CD4-positive, alpha-beta T cell (primary cell): Measurements from ENCODE around the gene BMI1. TPM values are rescaled to one million over a fixed set of nuclear protein-coding genes. Genes with fewer than 3 reads are reported as not detected.

Source experiments
- ATAC-seq: fragments of 200-7000 bp; cut with Tn5 transposase; one replicate; pipeline ENCODE4 v1.10.0; 2022; ENCODE audit warnings: mild to moderate bottlenecking; ENCODE audit not compliant: poor library complexity
- CTCF ChIA-PET: fragments of 350-600 bp; sonication (Branson Sonifier 250); formaldehyde crosslinking; loops from one replicate; lab custom pipeline; 2021; ENCODE audit warnings: antibody characterized with exemption, inconsistent platforms; lab: Charles Lee
- POLR2A ChIA-PET: fragments of 350-600 bp; sonication (Branson Sonifier 250); formaldehyde crosslinking; loops from one replicate; lab custom pipeline; 2021; ENCODE audit warnings: antibody characterized with exemption, inconsistent platforms; lab: Charles Lee
- DNase-seq, 14 experiments: peaks; one replicate each; pipeline ENCODE4 v3.0.0-alpha.2; 2013 to 2020; ENCODE audit warnings: mixed read lengths in 2 of 14
- H3K27ac ChIP-seq, 2 donors: one replicate each; pipeline versions ENCODE4 v1.5.1 to v1.7.0; 2013; ENCODE audit warnings: low read length in 2 of 2, low read depth in 1 of 2, mild to moderate bottlenecking in 1 of 2
- H3K27me3 ChIP-seq, 2 experiments: 1 replicate in 1 of 2; 2 replicates in 1 of 2; pipeline versions ENCODE4 v1.6.1 to v1.7.0; 2013; ENCODE audit warnings: low read length in 2 of 2, control low read depth in 1 of 2, mild to moderate bottlenecking in 1 of 2, moderate library complexity in 1 of 2; ENCODE audit not compliant: insufficient read depth in 2 of 2, control insufficient read depth in 1 of 2
- H3K36me3 ChIP-seq: one replicate; pipeline ENCODE4 v1.6.1; 2013; ENCODE audit warnings: low read length, control low read depth; ENCODE audit not compliant: insufficient read depth
- H3K4me1 ChIP-seq: one replicate; pipeline ENCODE4 v1.6.1; 2013; ENCODE audit warnings: low read length, control low read depth; ENCODE audit not compliant: insufficient read depth
- H3K4me3 ChIP-seq: one replicate; pipeline ENCODE4 v1.5.1; 2013; ENCODE audit warnings: mild to moderate bottlenecking, low read length, moderate library complexity
- H3K9me3 ChIP-seq, 2 experiments: 1 replicate in 1 of 2; 2 replicates in 1 of 2; pipeline versions ENCODE4 v1.6.1 to v1.7.0; 2013; ENCODE audit warnings: low read length in 2 of 2, mild to moderate bottlenecking in 2 of 2, control low read depth in 1 of 2, moderate library complexity in 1 of 2; ENCODE audit not compliant: control insufficient read depth in 1 of 2, insufficient read depth in 1 of 2
- H3K27ac Mint-ChIP-seq: one replicate; pipeline ENCODE4 v1.8.0; 2020; ENCODE audit warnings: mixed read lengths
- H3K27me3 Mint-ChIP-seq: one replicate; pipeline ENCODE4 v1.8.0; 2021; ENCODE audit warnings: mixed read lengths
- H3K36me3 Mint-ChIP-seq: one replicate; pipeline ENCODE4 v1.8.0; 2021; ENCODE audit warnings: low read depth, mixed read lengths
- H3K4me1 Mint-ChIP-seq: one replicate; pipeline ENCODE4 v1.8.0; 2021; ENCODE audit warnings: low read depth, mixed read lengths
- H3K4me3 Mint-ChIP-seq: one replicate; pipeline ENCODE4 v1.8.0; 2020; ENCODE audit warnings: mild to moderate bottlenecking, mixed read lengths
- H3K9me3 Mint-ChIP-seq: one replicate; pipeline ENCODE4 v1.8.0; 2020; ENCODE audit warnings: mixed read lengths
- CTCF ChIP-seq: fragments of 200-600 bp; IDR thresholded peaks from one replicate; pipeline ENCODE4 v1.8.0; 2022; ENCODE audit warnings: antibody characterized with exemption, mild to moderate bottlenecking
- intact Hi-C, 2 experiments: fragments of 100-400 bp; cut with DNase I in 1 of 2; cut with micrococcal nuclease in 1 of 2; formaldehyde crosslinking; loops; one replicate each; pipeline versions ENCODE4 v1.15.1 to v1.9.0; 2023 to 2025; cut with DNase I, micrococcal nuclease
- total RNA-seq, 174 experiments: library from RNA in 2 of 174; stranded (reverse) in 2 of 174; gene quantifications; one replicate each; pipeline ENCODE4 v1.2.3 and lab custom pipeline; 2021 to 2026

BMI1 gene
- total RNA-seq, 2 experiments from 2014 or later, result 65.4 to 69.3 TPM

- peaks cover 9 to 33% of the 10 kb centered on the region in 2 experiments for H3K9me3 ChIP-seq
- peaks cover 17% of the 10 kb centered on the region for H3K36me3 ChIP-seq
- POLR2A ChIA-PET, result interaction anchor here (1.0 to 2.1 kb wide), 3 partner anchors 10 to 105 kb away, joined by 4 to 24 read pairs (median 9); partner anchors contain the start of gene COMMD3
- intact Hi-C loops, result loop anchor here (1.0 to 5.0 kb wide), 2 partner anchors 9 to 76 kb away; no protein-coding TSS in a partner anchor
- CTCF ChIA-PET, result no interaction called here
- peaks cover 39% of the 10 kb centered on the region for H3K4me1 ChIP-seq
- no peak for TF ChIP-seq CTCF
- peaks cover 2% of the 10 kb centered on the region for H3K9me3 Mint-ChIP-seq
- peak in 5 of 14 experiments; percentile 5 to 84 (median 68) for DNase-seq
- H3K27ac ChIP-seq, result peak overlapping the region; percentile 16 to 25
- H3K4me1 Mint-ChIP-seq, result peaks cover 39% of the 10 kb centered on the region
- ATAC-seq, result no peak
- H3K27me3 ChIP-seq, result peaks cover 29 to 47% of the 10 kb centered on the region in 2 experiments
- peak overlapping the region; percentile 85 for H3K27ac Mint-ChIP-seq
- peaks cover 28% of the 10 kb centered on the region for H3K36me3 Mint-ChIP-seq
- H3K4me3 ChIP-seq, result peak overlapping the region; percentile 51
- peak overlapping the region; percentile 85 for H3K4me3 Mint-ChIP-seq
- H3K27me3 Mint-ChIP-seq, result peaks cover 56% of the 10 kb centered on the region
Measured at GRCh38 chr10:22333167-22333974, 12.5 kb downstream of the BMI1 start.

- H3K9me3 ChIP-seq, result peaks cover 13 to 33% of the 10 kb centered on the region in 2 experiments
- intact Hi-C loops, result loop anchor here (1.0 to 5.0 kb wide), 2 partner anchors 10 to 77 kb away; no protein-coding TSS in a partner anchor
- Mint-ChIP-seq H3K36me3 (peaks cover 28% of the 10 kb centered on the region), H3K4me3 (peak overlapping the region; percentile 85), H3K9me3 (peaks cover 4% of the 10 kb centered on the region), H3K4me1 (peaks cover 39% of the 10 kb centered on the region), H3K27me3 (peaks cover 61% of the 10 kb centered on the region), H3K27ac (peak overlapping the region; percentile 85)
- peaks cover 33 to 53% of the 10 kb centered on the region in 2 experiments for H3K27me3 ChIP-seq
- H3K36me3 ChIP-seq, result peaks cover 12% of the 10 kb centered on the region
- DNase-seq (no peak), ATAC-seq (no peak)
- peaks cover 39% of the 10 kb centered on the region for H3K4me1 ChIP-seq
- no peak overlapping the region for H3K4me3 ChIP-seq
- ChIA-PET CTCF (no interaction called here), POLR2A (no interaction called here)
- H3K27ac ChIP-seq, result no peak overlapping the region
- TF ChIP-seq CTCF, result no peak
Measured at GRCh38 chr10:22333975-22334282, 13.0 kb downstream of the BMI1 start.

- Mint-ChIP-seq H3K27ac (peak overlapping the region; percentile 96), H3K36me3 (peaks cover 22% of the 10 kb centered on the region), H3K4me3 (peak overlapping the region; percentile 93), H3K9me3 (peaks cover 4% of the 10 kb centered on the region), H3K27me3 (peaks cover 64% of the 10 kb centered on the region), H3K4me1 (peaks cover 41% of the 10 kb centered on the region)
- ATAC-seq (no peak), DNase-seq (peak in 3 of 14 experiments; percentile 5 to 46 (median 35))
- Histone ChIP-seq H3K4me3 (peak overlapping the region; percentile 52), H3K27me3 (peaks cover 35 to 60% of the 10 kb centered on the region in 2 experiments), H3K9me3 (peaks cover 20 to 33% of the 10 kb centered on the region in 2 experiments), H3K4me1 (peaks cover 39% of the 10 kb centered on the region), H3K36me3 (peaks cover 6% of the 10 kb centered on the region), H3K27ac (peak overlapping the region in 1 of 2 donors; percentile 30)
- TF ChIP-seq CTCF, result no peak
- ChIA-PET CTCF (no interaction called here), POLR2A (no interaction called here)
- intact Hi-C loops, result loop anchor here in 1 of 2 experiments (1.0 to 5.0 kb wide), 2 partner anchors 10 to 77 kb away; no protein-coding TSS in a partner anchor
Measured at GRCh38 chr10:22334414-22335172, 13.7 kb downstream of the BMI1 start.
